ENCODE data around the gene MAPK10.
"Not testable (repeated sequence)": the region's sequence is repeated elsewhere in the genome, so short reads cannot be mapped to it uniquely, and the experiment has no call there.

MAPK10 gene

GRCh38 chr4:86220121-86220520 is 139.7 kb downstream of the MAPK10 start:
- Histone ChIP-seq H3K27me3 (ENCODE audit: control insufficient read depth, insufficient read depth, low read length) (no peaks in the 10 kb centered on the region), H3K4me3 (ENCODE audit: low read length) (no peak overlapping the region), H3K9ac (ENCODE audit: low read length) (no peak overlapping the region), H3K36me3 (ENCODE audit: control insufficient read depth, insufficient read depth, low read length) (no peaks in the 10 kb centered on the region), H3K27ac (ENCODE audit: low read depth, low read length) (no peak overlapping the region), H3K4me1 (ENCODE audit: control insufficient read depth, insufficient read depth, low read length) (no peaks in the 10 kb centered on the region)

DNA sequence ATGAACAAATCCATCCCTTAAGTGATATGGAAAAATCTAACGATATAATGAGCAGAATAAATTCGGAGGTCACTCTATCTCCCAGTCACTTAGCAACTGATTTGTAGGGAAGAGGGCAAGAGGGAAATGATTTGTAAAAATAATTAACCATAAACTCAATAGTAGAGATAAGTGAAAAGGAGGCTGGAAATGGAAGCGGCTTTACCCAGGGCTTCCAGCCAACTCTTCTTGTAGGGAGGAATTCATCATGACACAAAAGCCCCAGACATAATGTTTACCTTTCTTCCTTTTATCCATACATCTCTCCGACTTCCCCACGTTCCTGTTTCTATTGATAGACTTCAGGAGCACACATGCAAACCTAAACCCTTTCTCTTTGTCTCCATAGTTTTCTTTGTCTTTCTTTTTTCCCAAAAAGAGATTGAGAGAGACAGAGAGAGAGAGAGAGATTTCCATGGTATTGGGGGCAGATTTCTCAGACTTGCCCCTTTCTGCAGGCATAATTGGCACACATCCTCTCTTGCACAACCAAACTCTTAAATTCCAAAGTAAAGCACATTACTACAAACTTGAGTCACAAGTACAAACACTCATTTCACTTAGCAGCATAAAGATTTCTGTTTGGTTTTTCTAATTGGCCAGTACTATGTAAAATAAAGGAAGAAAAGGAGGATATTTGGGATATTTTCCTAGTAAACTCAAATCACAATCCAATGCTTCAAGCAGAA is 140.9 kb downstream of the MAPK10 start:
- Histone ChIP-seq H3K36me3 (ENCODE audit: control insufficient read depth, insufficient read depth, low read length) (no peaks in the 10 kb centered on the region), H3K27me3 (ENCODE audit: control insufficient read depth, insufficient read depth, low read length) (no peaks in the 10 kb centered on the region), H3K9ac (ENCODE audit: low read length) (no peak overlapping the region), H3K4me3 (ENCODE audit: low read length) (no peak overlapping the region), H3K27ac (ENCODE audit: low read depth, low read length) (no peak overlapping the region), H3K4me1 (ENCODE audit: control insufficient read depth, insufficient read depth, low read length) (no peaks in the 10 kb centered on the region)

DNA sequence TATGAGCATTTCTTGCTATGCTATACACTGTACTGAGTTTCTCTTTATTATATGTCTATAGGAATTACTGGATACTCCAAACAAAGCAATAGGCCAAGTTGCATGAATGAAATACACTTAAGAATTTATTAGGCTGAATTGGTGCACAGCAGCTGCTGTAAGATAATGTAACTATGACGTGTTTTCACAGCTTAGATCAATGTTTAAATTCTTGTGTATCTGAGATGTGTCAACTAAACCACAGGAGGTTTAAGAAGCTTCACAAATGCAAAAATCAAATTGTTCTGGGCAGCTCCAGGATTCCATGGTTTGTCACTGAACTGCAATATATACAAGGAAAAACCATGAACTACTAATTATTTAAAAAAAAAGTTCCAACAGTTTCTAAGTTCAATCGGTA is 156.7 kb downstream of the MAPK10 start:
- Histone ChIP-seq H3K4me3 (ENCODE audit: low read length) (no peak overlapping the region), H3K36me3 (ENCODE audit: control insufficient read depth, insufficient read depth, low read length) (no peaks in the 10 kb centered on the region), H3K9ac (ENCODE audit: low read length) (no peak overlapping the region), H3K27me3 (ENCODE audit: control insufficient read depth, insufficient read depth, low read length) (no peaks in the 10 kb centered on the region), H3K4me1 (ENCODE audit: control insufficient read depth, insufficient read depth, low read length) (no peaks in the 10 kb centered on the region), H3K27ac (ENCODE audit: low read depth, low read length) (no peak overlapping the region)

DNA sequence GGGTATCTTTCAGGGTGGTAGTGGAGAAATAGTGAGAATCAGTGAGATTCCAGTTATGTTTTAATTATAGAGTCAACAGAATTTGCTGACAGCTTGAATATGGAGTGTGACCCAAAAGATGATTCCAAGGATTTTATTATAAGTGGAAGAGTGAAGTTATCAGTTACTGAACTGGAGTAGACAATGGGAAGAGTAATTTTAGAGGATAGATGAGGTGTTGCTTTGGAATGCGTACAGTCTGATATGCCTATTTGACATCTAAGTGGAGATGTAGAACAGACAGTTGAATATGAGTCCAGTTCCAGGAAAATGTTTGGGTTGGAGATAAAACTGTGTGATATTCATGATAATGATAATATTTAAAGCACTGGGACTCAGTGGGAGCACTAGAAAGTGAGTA is 174.2 kb downstream of the MAPK10 start:
- H3K36me3 ChIP-seq (ENCODE audit: control insufficient read depth, insufficient read depth, low read length): no peaks in the 10 kb centered on the region
- H3K27me3 ChIP-seq (ENCODE audit: control insufficient read depth, insufficient read depth, low read length): no peaks in the 10 kb centered on the region

DNA sequence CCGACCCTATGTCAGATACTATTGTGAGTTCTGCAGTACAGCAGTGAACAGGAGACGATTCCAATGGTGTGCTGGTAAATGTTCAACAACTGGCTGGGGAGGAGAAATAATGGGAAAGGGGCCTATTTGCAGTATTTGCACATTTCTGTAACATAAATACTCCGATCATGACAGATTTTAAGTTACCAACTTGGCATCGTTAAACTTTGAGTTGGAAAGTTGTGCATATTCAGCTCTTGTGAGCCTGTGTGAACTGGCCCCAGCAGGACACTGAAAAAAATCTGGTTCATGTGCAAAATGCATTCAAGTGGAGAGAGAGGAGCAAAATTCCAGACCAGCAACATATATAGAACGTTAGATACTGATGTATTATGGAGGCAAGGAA is 175.0 kb downstream of the MAPK10 start:
- Histone ChIP-seq H3K4me3 (ENCODE audit: low read length) (no peak overlapping the region), H3K27ac (ENCODE audit: low read depth, low read length) (no peak overlapping the region), H3K36me3 (ENCODE audit: control insufficient read depth, insufficient read depth, low read length) (no peaks in the 10 kb centered on the region), H3K4me1 (ENCODE audit: control insufficient read depth, insufficient read depth, low read length) (no peaks in the 10 kb centered on the region), H3K9ac (ENCODE audit: low read length) (no peak overlapping the region), H3K27me3 (ENCODE audit: control insufficient read depth, insufficient read depth, low read length) (no peaks in the 10 kb centered on the region)

More for the DNA sequence above, 174.2 kb downstream of the MAPK10 start:
- H3K9ac ChIP-seq (ENCODE audit: low read length): no peak overlapping the region
- no peak overlapping the region for H3K27ac ChIP-seq (ENCODE audit: low read depth, low read length)
- no peak overlapping the region for H3K4me3 ChIP-seq (ENCODE audit: low read length)
- H3K4me1 ChIP-seq (ENCODE audit: control insufficient read depth, insufficient read depth, low read length): no peaks in the 10 kb centered on the region

- Histone ChIP-seq H3K4me3 (ENCODE audit: low read length) (no peak overlapping the region), H3K9ac (ENCODE audit: low read length) (no peak overlapping the region), H3K36me3 (ENCODE audit: control insufficient read depth, insufficient read depth, low read length) (no peaks in the 10 kb centered on the region), H3K27ac (ENCODE audit: low read depth, low read length) (no peak overlapping the region), H3K4me1 (ENCODE audit: control insufficient read depth, insufficient read depth, low read length) (no peaks in the 10 kb centered on the region), H3K27me3 (ENCODE audit: control insufficient read depth, insufficient read depth, low read length) (no peaks in the 10 kb centered on the region)
Measured at GRCh38 chr4:86184216-86184900, 175.5 kb downstream of the MAPK10 start.

GRCh38 chr4:86181585-86181984 is 178.3 kb downstream of the MAPK10 start:
- no peak overlapping the region for H3K9ac ChIP-seq (ENCODE audit: low read length)
- H3K27ac ChIP-seq (ENCODE audit: low read depth, low read length): no peak overlapping the region
- H3K27me3 ChIP-seq (ENCODE audit: control insufficient read depth, insufficient read depth, low read length): no peaks in the 10 kb centered on the region
- H3K4me3 ChIP-seq (ENCODE audit: low read length): no peak overlapping the region
- no peaks in the 10 kb centered on the region for H3K4me1 ChIP-seq (ENCODE audit: control insufficient read depth, insufficient read depth, low read length)
- H3K36me3 ChIP-seq (ENCODE audit: control insufficient read depth, insufficient read depth, low read length): no peaks in the 10 kb centered on the region

DNA sequence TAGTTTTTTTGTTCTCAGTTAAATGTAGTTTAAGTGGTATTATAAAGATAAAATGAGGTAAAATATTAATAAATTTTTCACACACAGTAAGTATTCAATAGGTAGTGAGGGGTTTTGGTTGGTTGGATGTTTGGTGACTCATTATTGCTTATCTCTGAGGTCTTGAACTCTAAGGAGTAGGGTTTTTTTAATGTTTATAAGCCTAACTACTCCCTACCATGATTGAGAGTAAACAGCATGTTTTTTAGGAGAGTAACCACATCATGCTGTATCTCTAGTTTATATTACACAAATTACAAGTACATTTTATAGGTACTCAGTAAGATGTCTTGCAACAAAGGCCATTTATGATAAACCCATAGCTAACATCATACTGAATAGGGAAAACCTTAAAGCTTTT is 181.6 kb downstream of the MAPK10 start:
- Histone ChIP-seq H3K36me3 (ENCODE audit: control insufficient read depth, insufficient read depth, low read length) (no peaks in the 10 kb centered on the region), H3K4me1 (ENCODE audit: control insufficient read depth, insufficient read depth, low read length) (no peaks in the 10 kb centered on the region), H3K4me3 (ENCODE audit: low read length) (no peak overlapping the region), H3K27me3 (ENCODE audit: control insufficient read depth, insufficient read depth, low read length) (no peaks in the 10 kb centered on the region), H3K9ac (ENCODE audit: low read length) (no peak overlapping the region), H3K27ac (ENCODE audit: low read depth, low read length) (no peak overlapping the region)

- Histone ChIP-seq H3K9ac (ENCODE audit: low read length) (no peak overlapping the region), H3K36me3 (ENCODE audit: control insufficient read depth, insufficient read depth, low read length) (no peaks in the 10 kb centered on the region), H3K27me3 (ENCODE audit: control insufficient read depth, insufficient read depth, low read length) (no peaks in the 10 kb centered on the region), H3K27ac (ENCODE audit: low read depth, low read length) (no peak overlapping the region), H3K4me3 (ENCODE audit: low read length) (no peak overlapping the region), H3K4me1 (ENCODE audit: control insufficient read depth, insufficient read depth, low read length) (no peaks in the 10 kb centered on the region)
Measured at GRCh38 chr4:86174506-86174905, 185.3 kb downstream of the MAPK10 start.

GRCh38 chr4:86168335-86168734 is 191.5 kb downstream of the MAPK10 start:
- not testable (repeated sequence) for H3K9ac ChIP-seq (ENCODE audit: low read length); H3K4me3 ChIP-seq (ENCODE audit: low read length); H3K27me3 ChIP-seq (ENCODE audit: control insufficient read depth, insufficient read depth, low read length); H3K27ac ChIP-seq (ENCODE audit: low read depth, low read length); H3K36me3 ChIP-seq (ENCODE audit: control insufficient read depth, insufficient read depth, low read length); H3K4me1 ChIP-seq (ENCODE audit: control insufficient read depth, insufficient read depth, low read length)

DNA sequence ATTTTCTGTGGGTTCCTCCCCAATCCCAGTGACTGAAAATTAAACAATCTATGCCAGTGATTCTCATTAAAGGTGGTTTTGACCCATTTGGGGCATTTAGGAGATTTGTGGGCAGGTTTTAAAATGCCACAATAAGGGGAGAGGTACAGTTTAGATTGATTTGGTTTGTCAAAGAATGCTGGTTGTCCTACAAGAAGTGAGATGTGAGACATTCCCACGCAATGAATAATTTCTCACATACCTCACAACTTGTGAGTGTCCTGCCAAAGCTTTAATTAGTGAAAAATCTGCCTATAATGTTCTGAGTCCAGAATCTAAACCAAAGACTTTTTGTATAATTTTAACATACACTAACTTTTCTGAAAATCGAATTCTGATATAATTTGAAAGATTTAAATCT is 199.4 kb downstream of the MAPK10 start:
- H3K4me1 ChIP-seq (ENCODE audit: control insufficient read depth, insufficient read depth, low read length): no peaks in the 10 kb centered on the region
- no peaks in the 10 kb centered on the region for H3K36me3 ChIP-seq (ENCODE audit: control insufficient read depth, insufficient read depth, low read length)
- H3K27me3 ChIP-seq (ENCODE audit: control insufficient read depth, insufficient read depth, low read length): no peaks in the 10 kb centered on the region
- no peak overlapping the region for H3K27ac ChIP-seq (ENCODE audit: low read depth, low read length)
- no peak overlapping the region for H3K9ac ChIP-seq (ENCODE audit: low read length)
- H3K4me3 ChIP-seq (ENCODE audit: low read length): no peak overlapping the region

DNA sequence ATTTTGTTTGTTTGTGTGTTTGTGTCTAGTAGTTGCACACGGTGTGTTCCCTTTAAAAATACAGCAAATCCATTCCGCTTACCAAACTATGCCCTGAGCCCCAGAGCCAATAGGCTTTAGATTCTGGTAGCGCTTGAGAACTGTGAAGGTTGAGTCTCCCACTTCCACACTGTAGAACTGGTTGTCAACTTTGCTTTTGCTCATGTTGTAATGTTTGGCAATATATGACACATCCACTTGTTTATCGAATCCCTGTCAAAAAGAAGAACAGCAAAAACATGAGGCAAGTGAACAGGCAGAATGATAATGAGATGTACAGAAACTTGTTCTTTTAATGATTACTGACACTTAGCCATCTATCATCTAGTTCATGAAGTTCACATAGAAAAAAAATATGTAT is 200.6 kb downstream of the MAPK10 start:
- no peaks in the 10 kb centered on the region for H3K27me3 ChIP-seq (ENCODE audit: control insufficient read depth, insufficient read depth, low read length)
- no peaks in the 10 kb centered on the region for H3K4me1 ChIP-seq (ENCODE audit: control insufficient read depth, insufficient read depth, low read length)
- no peaks in the 10 kb centered on the region for H3K36me3 ChIP-seq (ENCODE audit: control insufficient read depth, insufficient read depth, low read length)
- H3K4me3 ChIP-seq (ENCODE audit: low read length): no peak overlapping the region
- no peak overlapping the region for H3K27ac ChIP-seq (ENCODE audit: low read depth, low read length)
- no peak overlapping the region for H3K9ac ChIP-seq (ENCODE audit: low read length)

GRCh38 chr4:86156531-86156930 is 203.3 kb downstream of the MAPK10 start:
- Histone ChIP-seq H3K4me1 (ENCODE audit: control insufficient read depth, insufficient read depth, low read length) (no peaks in the 10 kb centered on the region), H3K9ac (ENCODE audit: low read length) (no peak overlapping the region), H3K27me3 (ENCODE audit: control insufficient read depth, insufficient read depth, low read length) (no peaks in the 10 kb centered on the region), H3K4me3 (ENCODE audit: low read length) (no peak overlapping the region), H3K27ac (ENCODE audit: low read depth, low read length) (no peak overlapping the region), H3K36me3 (ENCODE audit: control insufficient read depth, insufficient read depth, low read length) (no peaks in the 10 kb centered on the region)
